ENCODE measurements around the gene PLPPR5.

DNA sequence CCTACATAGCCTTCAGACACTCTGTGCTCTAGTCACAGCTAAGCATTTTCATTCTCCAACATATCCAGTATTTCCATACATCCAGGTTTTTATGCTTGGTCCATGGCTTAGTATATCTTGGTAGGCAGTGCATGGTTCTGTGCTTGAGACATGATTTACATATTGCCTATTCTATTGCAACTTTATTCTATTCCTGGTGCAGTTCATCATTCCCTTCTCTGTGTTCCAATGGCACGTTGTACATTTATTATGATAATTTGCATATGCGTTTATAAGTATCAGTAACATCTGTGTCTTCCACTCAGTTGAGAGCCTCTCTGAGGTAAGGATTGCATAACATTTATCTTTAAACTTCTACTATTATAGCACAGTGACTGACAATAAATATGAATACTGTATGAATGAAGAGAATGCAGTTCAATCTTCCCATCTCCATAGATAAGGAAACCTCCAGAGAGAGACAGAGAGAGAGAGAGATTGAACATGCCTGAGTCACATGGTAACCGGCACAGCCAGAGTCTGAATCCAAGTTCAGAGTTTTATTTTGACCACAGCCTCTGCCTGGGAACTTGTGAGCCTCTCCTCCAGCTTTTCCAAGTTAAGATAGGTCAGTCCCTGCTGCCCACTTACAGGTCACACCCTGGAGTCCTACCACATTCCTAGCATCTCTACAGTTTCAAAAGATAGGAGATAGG lies 41.5 kb downstream of the PLPPR5 start:
- no peak for TF ChIP-seq EP300 (IDR thresholded peaks at IDR 0.05; ENCODE audit: low read depth)
- TF ChIP-seq, protein P1, sequence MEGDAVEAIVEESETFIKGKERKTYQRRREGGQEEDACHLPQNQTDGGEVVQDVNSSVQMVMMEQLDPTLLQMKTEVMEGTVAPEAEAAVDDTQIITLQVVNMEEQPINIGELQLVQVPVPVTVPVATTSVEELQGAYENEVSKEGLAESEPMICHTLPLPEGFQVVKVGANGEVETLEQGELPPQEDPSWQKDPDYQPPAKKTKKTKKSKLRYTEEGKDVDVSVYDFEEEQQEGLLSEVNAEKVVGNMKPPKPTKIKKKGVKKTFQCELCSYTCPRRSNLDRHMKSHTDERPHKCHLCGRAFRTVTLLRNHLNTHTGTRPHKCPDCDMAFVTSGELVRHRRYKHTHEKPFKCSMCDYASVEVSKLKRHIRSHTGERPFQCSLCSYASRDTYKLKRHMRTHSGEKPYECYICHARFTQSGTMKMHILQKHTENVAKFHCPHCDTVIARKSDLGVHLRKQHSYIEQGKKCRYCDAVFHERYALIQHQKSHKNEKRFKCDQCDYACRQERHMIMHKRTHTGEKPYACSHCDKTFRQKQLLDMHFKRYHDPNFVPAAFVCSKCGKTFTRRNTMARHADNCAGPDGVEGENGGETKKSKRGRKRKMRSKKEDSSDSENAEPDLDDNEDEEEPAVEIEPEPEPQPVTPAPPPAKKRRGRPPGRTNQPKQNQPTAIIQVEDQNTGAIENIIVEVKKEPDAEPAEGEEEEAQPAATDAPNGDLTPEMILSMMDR (IDR thresholded peaks at IDR 0.05) = no peak

All from transverse colon (tissue), 3 donors.